GM21381 (cell line): ENCODE results near the gene FUT8.
A peak's percentile ranks its signal among the peaks of the same experiment; 100 is the strongest.
"Not testable (repeated sequence)": the region's sequence is repeated elsewhere in the genome, so short reads cannot be mapped to it uniquely, and the experiment has no call there.

Experiments
- ATAC-seq: cut with Tn5 transposase; IDR thresholded peaks from one replicate; pipeline ENCODE4 v1.9.1; 2021; ENCODE audit warnings: mild to moderate bottlenecking, moderate library complexity; ENCODE audit not compliant: unreplicated experiment

Gene FUT8

GRCh38 chr14:65446159-65446558 is 33.6 kb downstream of the FUT8 start:
- no peak for ATAC-seq

GRCh38 chr14:65449647-65450046 is 37.1 kb downstream of the FUT8 start:
- ATAC-seq: no peak

GRCh38 chr14:65453807-65454480 is 41.4 kb downstream of the FUT8 start:
- no peak for ATAC-seq

GRCh38 chr14:65456247-65456646 is 43.7 kb downstream of the FUT8 start:
- no peak for ATAC-seq

- ATAC-seq: peak; percentile 31
Measured at GRCh38 chr14:65461730-65462129, 49.2 kb downstream of the FUT8 start.

- ATAC-seq: peak; percentile 72
Measured at GRCh38 chr14:65462411-65462810, 49.9 kb downstream of the FUT8 start.

GRCh38 chr14:65465584-65465983 is 53.1 kb downstream of the FUT8 start:
- ATAC-seq: no peak

GRCh38 chr14:65467926-65468325 is 55.4 kb downstream of the FUT8 start:
- not testable (repeated sequence) for ATAC-seq

GRCh38 chr14:65469903-65470302 is 57.4 kb downstream of the FUT8 start:
- no peak for ATAC-seq

GRCh38 chr14:65470404-65470880 is 57.9 kb downstream of the FUT8 start:
- peak; percentile 37 for ATAC-seq

- ATAC-seq: peak; percentile 66
Measured at GRCh38 chr14:65471038-65471878, 58.7 kb downstream of the FUT8 start.

- no peak for ATAC-seq
Measured at GRCh38 chr14:65472189-65472588, 59.7 kb downstream of the FUT8 start.

GRCh38 chr14:65476273-65476941 is 63.9 kb downstream of the FUT8 start:
- peak; percentile 56 for ATAC-seq

GRCh38 chr14:65476942-65477318 is 64.4 kb downstream of the FUT8 start:
- ATAC-seq: no peak

GRCh38 chr14:65478017-65478416 is 65.5 kb downstream of the FUT8 start:
- ATAC-seq: no peak

- peak; percentile 46 for ATAC-seq
Measured at GRCh38 chr14:65478596-65478995, 66.1 kb downstream of the FUT8 start.

GRCh38 chr14:65479386-65479785 is 66.9 kb downstream of the FUT8 start:
- no peak for ATAC-seq

GRCh38 chr14:65482757-65483438 is 70.4 kb downstream of the FUT8 start:
- ATAC-seq: no peak

GRCh38 chr14:65483647-65484046 is 71.1 kb downstream of the FUT8 start:
- ATAC-seq: no peak

GRCh38 chr14:65485516-65485915 is 73.0 kb downstream of the FUT8 start:
- no peak for ATAC-seq

GRCh38 chr14:65486863-65487262 is 74.3 kb downstream of the FUT8 start:
- no peak for ATAC-seq
